Measurements from ENCODE around the gene IFT27. TPM values are rescaled to one million over a fixed set of nuclear protein-coding genes. Genes with fewer than 3 reads are reported as not detected.
"Not testable (repeated sequence)": the region's sequence is repeated elsewhere in the genome, so short reads cannot be mapped to it uniquely, and the experiment has no call there.

The IFT27 gene
- total RNA-seq, 1 donor from 2014 or later, result 12.9 TPM

- DNase-seq (ENCODE audit: low read depth in 2 of 2), result no peak
Measured at GRCh38 chr22:36765131-36765942, 10.6 kb downstream of the IFT27 start.

- no peak for DNase-seq (ENCODE audit: low read depth in 2 of 2)
Measured at GRCh38 chr22:36764641-36765040, 11.3 kb downstream of the IFT27 start.

GRCh38 chr22:36764060-36764459 is 11.9 kb downstream of the IFT27 start:
- DNase-seq (ENCODE audit: low read depth in 2 of 2), result no peak

GRCh38 chr22:36763576-36763975 is 12.3 kb downstream of the IFT27 start:
- DNase-seq (ENCODE audit: low read depth in 2 of 2), result no peak

- DNase-seq (ENCODE audit: low read depth in 2 of 2), result no peak
Measured at GRCh38 chr22:36762687-36763260, 13.1 kb downstream of the IFT27 start.

- DNase-seq (ENCODE audit: low read depth in 2 of 2), result no peak
Measured at GRCh38 chr22:36761553-36762240, 14.2 kb downstream of the IFT27 start.

GRCh38 chr22:36760786-36761185 is 15.1 kb downstream of the IFT27 start:
- DNase-seq (ENCODE audit: low read depth in 2 of 2), result no peak

- DNase-seq (ENCODE audit: low read depth in 2 of 2), result no peak
Measured at GRCh38 chr22:36759481-36760159, 16.3 kb downstream of the IFT27 start.

GRCh38 chr22:36758792-36759271 is 17.1 kb downstream of the IFT27 start:
- no peak for DNase-seq (ENCODE audit: low read depth in 2 of 2)

- DNase-seq (ENCODE audit: low read depth in 2 of 2), result peak; percentile 80 to 86
Measured at GRCh38 chr22:36757668-36758211, 18.2 kb downstream of the IFT27 start.

- no peak for DNase-seq (ENCODE audit: low read depth in 2 of 2)
Measured at GRCh38 chr22:36756746-36757655, 18.9 kb downstream of the IFT27 start.

GRCh38 chr22:36756031-36756430 is 19.9 kb downstream of the IFT27 start:
- no peak for DNase-seq (ENCODE audit: low read depth in 2 of 2)

GRCh38 chr22:36755316-36755715 is 20.6 kb downstream of the IFT27 start:
- DNase-seq (ENCODE audit: low read depth in 2 of 2), result no peak

GRCh38 chr22:36754881-36755280 is 21.0 kb downstream of the IFT27 start:
- DNase-seq (ENCODE audit: low read depth in 2 of 2), result not testable (repeated sequence)

- no peak for DNase-seq (ENCODE audit: low read depth in 2 of 2)
Measured at GRCh38 chr22:36753916-36754315, 22.0 kb downstream of the IFT27 start.

- no peak for DNase-seq (ENCODE audit: low read depth in 2 of 2)
Measured at GRCh38 chr22:36753120-36753802, 22.7 kb downstream of the IFT27 start.

GRCh38 chr22:36746375-36746970 is 29.4 kb downstream of the IFT27 start:
- no peak for DNase-seq (ENCODE audit: low read depth in 2 of 2)

GRCh38 chr22:36745301-36745995 is 30.5 kb downstream of the IFT27 start:
- DNase-seq (ENCODE audit: low read depth in 2 of 2), result no peak

GRCh38 chr22:36744791-36745190 is 31.1 kb downstream of the IFT27 start:
- no peak for DNase-seq (ENCODE audit: low read depth in 2 of 2)
